HG03432 (cell line): ENCODE measurements around the gene CBX4.
A peak's percentile ranks its signal among the peaks of the same experiment; 100 is the strongest.

Experiments
- ATAC-seq: cut with Tn5 transposase; IDR thresholded peaks from one replicate; pipeline ENCODE4 v1.9.1; 2021; ENCODE audit warnings: mild to moderate bottlenecking, moderate library complexity; ENCODE audit not compliant: unreplicated experiment

CBX4 gene

GRCh38 chr17:79842656-79843473 is 3.6 kb upstream of the CBX4 start:
- no peak for ATAC-seq

- ATAC-seq = no peak
These were observed 3.0 kb upstream of the CBX4 start for GRCh38 chr17:79842136-79842655.

DNA sequence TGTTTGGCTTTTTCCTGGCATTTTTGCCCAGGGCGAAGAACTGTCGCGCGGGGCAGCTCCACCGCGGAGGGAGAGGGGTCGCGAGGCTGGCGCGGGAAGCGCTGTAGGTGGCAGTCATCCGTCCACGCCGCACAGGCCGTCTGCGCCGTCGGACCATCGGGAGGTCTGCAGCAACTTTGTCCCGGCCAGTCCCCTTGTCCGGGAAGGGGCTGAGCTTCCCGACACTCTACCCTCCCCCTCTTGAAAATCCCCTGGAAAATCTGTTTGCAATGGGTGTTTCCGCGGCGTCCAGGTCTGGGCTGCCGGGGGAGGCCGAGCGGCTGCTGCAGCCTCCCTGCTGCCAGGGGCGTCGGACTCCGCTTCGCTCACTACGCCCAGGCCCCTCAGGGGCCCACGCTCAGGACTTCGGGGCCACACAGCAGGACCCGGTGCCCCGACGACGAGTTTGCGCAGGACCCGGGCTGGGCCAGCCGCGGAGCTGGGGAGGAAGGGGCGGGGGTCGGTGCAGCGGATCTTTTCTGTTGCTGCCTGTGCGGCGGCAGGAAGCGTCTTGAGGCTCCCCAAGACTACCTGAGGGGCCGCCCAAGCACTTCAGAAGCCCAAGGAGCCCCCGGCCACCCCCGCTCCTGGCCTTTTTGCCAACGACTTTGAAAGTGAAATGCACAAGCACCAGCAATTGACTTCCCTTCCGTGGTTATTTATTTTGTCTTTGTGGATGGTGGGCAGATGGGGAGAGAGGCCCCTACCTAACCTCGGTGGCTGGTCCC is 2.3 kb upstream of the CBX4 start:
- no peak for ATAC-seq

DNA sequence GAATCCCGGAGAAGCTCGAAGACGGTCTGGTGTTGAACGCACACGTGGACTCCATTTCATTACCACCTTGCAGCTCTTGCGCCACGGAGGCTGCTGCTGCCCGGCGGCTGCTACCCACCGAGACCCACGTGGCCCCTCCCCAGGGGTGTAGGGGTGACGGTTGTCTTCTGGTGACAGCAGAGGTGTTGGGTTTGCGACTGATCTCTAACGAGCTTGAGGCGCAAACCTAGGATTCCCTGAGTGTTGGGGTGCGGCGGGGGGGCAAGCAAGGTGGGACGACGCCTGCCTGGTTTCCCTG is 1.7 kb upstream of the CBX4 start:
- no peak for ATAC-seq

- no peak for ATAC-seq
These were observed 1.2 kb upstream of the CBX4 start for GRCh38 chr17:79840269-79840988.

DNA sequence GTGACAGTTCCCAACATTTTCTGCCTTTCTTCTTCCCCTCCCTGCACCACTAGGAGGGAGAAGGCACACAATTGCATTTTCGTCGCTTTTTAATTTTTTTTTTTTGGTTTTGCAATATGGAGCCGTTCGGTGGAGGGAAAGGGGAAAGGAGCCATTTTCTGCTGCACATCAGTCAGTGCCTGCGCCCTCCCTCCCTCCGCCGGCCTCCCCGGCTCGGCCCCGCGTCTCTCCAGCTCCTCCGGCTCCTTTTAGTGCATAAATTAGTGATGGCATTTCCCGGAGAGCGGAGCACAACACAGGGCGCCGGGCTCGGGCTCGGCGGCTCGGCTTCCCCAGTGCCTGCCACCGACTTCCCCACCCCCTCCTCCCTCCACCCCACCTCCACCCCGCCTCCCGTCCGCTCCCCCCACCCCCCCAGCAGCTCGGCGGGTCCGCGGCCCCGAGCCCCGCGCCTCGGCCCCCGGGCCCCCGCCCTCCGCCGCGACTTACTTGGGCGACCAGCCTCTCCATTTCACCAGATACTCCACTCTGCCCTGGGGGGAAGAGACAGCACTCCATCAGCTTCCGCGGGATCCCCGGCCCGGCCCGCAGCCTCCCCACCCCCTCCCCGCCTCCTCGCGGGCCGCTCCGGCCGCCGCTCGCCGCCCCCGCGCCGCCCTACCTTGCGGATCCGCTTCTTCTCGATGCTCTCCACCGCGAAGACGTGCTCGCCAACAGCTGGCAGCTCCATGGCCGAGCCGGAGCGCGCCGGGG is 542 bp downstream of the CBX4 start:
- ATAC-seq = peak; percentile 16

DNA sequence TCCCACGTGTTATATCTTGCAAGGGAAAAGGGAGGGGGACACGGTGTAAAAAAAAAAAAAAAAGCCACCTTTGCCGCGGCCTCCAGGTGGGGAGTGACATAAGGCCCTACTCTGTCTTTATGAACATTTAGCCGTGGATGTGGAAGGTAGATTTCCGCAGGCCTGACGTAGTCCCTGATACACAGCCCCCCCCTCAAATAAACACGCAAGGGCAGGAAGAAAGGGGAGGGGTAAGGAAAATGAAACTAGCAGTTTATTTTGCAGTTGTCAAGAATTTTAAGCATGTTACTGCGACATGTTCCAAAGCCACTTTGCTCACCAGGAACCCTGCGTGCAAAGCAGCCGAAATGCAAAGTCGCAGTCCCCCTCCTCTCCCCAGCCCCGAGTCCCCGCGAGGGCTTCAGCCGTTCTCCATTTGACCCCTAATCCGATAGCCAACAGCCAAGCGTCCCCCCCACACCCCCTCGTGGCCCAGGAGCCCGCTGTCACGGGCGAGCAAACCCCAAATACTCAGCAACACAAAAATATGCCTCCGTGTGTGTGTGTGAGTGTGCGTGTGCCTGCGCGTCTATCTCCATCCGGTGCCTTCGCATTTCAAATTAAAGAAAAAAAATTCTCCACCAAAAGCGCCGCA is 1.2 kb downstream of the CBX4 start:
- ATAC-seq = no peak

- no peak for ATAC-seq
These were observed 2.0 kb downstream of the CBX4 start for GRCh38 chr17:79836972-79837887.

DNA sequence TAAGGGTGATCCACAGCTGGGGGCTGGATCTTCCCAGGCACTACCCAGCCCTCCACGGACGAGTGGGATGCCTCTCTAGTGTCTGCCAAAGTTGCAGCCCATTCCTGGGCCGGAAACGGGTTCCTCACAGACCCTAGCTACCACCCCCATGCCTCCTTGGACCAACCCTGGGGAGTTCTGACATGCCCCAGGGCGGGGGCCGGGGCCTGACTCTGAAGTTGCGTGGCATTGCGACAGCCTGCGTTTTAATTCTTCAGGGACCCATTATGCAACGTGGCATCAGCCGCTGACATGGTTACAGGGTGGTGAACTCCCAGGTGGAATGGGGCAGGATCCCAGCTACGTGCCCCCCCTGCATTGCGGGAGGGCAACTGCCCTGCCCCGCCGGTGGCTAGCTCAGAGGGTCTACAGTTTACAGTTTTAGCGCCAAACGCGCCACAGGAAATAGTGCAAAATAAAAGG is 2.7 kb downstream of the CBX4 start:
- ATAC-seq = no peak

GRCh38 chr17:79835953-79836509 is 3.2 kb downstream of the CBX4 start:
- ATAC-seq = no peak

- no peak for ATAC-seq
These were observed 3.8 kb downstream of the CBX4 start for GRCh38 chr17:79835470-79835899.

GRCh38 chr17:79834565-79835469 is 4.4 kb downstream of the CBX4 start:
- ATAC-seq = no peak

DNA sequence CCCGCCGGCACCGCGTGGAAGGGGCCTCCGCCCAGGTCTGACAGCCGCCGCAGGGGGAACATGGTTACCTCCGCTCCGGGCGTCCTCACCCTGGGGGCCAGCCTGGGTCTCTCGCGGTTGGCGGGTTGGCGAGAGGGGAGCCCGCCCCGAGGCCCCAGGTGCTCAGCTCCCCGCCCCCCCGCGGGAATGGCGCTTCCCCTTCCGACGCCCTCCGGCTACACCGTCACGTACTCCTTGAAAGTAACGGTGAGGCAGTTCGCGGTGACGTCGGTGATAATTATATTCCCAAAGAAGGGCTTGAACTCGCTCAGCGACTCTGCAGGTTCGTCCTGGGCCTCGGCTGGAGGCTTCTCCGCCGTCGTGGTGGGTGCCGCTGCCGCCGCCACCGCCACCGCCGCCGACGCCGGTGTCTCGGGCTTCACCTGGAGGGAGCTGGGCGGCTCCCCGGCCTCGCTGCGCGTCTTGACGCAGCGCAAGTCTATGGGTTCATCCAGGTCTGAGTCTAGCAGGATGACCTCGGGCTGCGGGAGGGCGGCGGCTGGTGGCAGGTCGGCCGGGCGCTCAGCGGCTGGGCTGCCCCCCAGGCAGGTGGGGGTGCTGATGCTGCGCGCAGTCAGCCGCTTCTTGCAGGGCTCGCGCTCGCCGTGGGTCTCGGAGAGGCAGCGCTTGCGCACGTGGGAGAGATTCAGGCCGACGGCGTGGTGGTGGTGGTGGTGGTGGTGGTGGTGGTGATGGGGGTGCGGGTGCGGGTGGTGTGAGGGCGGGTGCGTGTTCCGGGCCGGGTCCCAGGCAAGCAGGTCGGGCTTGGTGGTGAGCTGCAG is 5.3 kb downstream of the CBX4 start:
- ATAC-seq = no peak

DNA sequence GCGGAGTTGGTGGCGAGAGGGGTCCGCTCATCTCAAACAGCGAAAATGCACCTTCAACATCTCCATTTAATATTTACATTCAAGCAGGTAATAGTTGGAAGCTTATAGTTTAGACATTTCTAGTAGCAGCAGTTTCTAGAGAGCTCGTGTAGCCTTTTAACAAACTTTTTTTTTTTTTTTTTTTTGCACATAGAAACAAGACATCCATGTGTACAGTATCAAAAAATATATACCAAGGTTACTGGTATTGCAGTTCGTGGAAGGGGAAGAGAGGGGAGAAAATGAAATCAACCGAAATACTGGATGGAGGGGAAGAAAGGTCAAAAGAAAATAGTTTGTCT is 6.2 kb downstream of the CBX4 start:
- no peak for ATAC-seq

DNA sequence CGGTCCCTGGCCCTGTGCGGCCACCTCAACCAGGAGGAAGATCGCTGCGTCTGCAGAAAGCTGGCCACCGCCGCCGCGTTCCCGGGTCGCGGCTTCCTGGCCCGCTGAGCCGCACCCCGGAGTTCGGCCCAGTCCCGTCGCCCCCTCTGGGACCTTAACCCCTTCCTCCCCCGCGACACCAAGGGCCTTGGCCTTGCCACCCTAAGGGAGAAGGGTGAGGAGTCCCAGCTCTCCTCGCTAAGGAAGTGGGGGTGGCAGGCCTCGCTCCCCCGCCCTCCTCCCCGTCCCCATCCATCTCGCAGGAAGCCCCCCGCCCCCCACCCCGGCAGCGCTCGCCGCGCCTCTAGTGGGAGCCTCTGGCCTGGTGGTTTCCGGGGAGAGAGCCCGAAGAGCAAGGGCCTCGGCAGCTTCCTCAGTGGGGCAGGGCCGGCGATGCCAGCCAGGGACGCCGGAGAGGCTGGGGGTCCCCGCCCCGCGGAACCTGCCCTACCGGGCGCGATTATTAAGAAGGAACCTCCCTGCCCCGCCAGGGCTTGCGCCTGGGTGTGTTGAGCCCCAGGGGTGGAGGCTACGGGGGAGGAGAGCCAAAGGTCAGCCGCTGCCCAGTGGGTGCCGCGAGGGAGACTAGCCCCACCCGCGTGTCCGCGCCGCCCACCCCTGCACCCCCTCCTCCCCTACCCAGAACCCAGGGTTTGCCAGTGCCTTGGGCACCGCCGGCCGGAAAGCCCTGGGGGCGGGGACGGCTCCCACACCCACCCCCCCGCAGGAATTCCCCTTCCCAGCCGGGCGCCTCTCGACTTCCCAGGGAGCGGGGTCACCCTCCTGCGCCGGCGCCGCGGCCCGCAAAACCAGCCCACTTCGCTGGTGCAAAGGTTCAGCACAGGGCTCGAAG is 6.8 kb downstream of the CBX4 start:
- ATAC-seq = no peak
